HEK293T (cell line): ENCODE data around the gene CHPF2.

Experiments used
- CTCF ChIA-PET: fragments of 350-600 bp; formaldehyde crosslinking; extraction: SDS; loops from one replicate; lab custom pipeline; 2021; ENCODE audit warnings: antibody characterized with exemption, inconsistent platforms; lab: Yijun Ruan, JAX
- POLR2A ChIA-PET: fragments of 350-600 bp; formaldehyde crosslinking; extraction: SDS; loops from one replicate; lab custom pipeline; 2020; ENCODE audit warnings: antibody characterized with exemption, inconsistent platforms; lab: Yijun Ruan, JAX
- DNase-seq: peaks from one replicate; pipeline ENCODE4 v3.0.0; 2012; ENCODE audit warnings: mixed read lengths; ENCODE audit errors: extremely low spot score
- ARNT ChIP-seq: fragments of 450-650 bp; IDR thresholded peaks from 2 replicates; pipeline ENCODE4 v1.6.1; 2017; ENCODE audit warnings: mild to moderate bottlenecking
- BHLHE40 ChIP-seq: fragments of 450-650 bp; IDR thresholded peaks from 2 replicates; pipeline ENCODE4 v1.6.1; 2016; ENCODE audit warnings: mild to moderate bottlenecking, moderate library complexity, borderline replicate concordance
- CTBP1 ChIP-seq: fragments of 450-650 bp; IDR thresholded peaks from 2 replicates; pipeline ENCODE4 v1.6.1; 2016; ENCODE audit warnings: borderline replicate concordance
- ELF4 ChIP-seq: fragments of 450-650 bp; IDR thresholded peaks from 2 replicates; pipeline ENCODE4 v1.6.1; 2017; ENCODE audit warnings: antibody characterized with exemption
- FOXA1 ChIP-seq: fragments of 450-650 bp; IDR thresholded peaks from 2 replicates; pipeline ENCODE4 v1.6.1; 2016; ENCODE audit warnings: mild to moderate bottlenecking
- FOXK2 ChIP-seq: fragments of 450-650 bp; IDR thresholded peaks from 2 replicates; pipeline ENCODE4 v1.6.1; 2016; ENCODE audit warnings: mild to moderate bottlenecking
- FOXM1 ChIP-seq: fragments of 450-650 bp; IDR thresholded peaks from 2 replicates; pipeline ENCODE4 v1.6.1; 2017; ENCODE audit warnings: mild to moderate bottlenecking, borderline replicate concordance
- HDGF ChIP-seq: fragments of 450-650 bp; IDR thresholded peaks from 2 replicates; pipeline ENCODE4 v1.6.1; 2017; ENCODE audit warnings: antibody characterized with exemption, borderline replicate concordance
- L3MBTL2 ChIP-seq: fragments of 450-650 bp; conservative IDR thresholded peaks from 2 replicates; pipeline ENCODE4 v1.6.1; 2016; ENCODE audit warnings: mild to moderate bottlenecking
- LEF1 ChIP-seq: fragments of 450-650 bp; IDR thresholded peaks from 2 replicates; pipeline ENCODE4 v1.6.1; 2017; ENCODE audit warnings: mild to moderate bottlenecking, borderline replicate concordance
- NFRKB ChIP-seq: fragments of 450-650 bp; IDR thresholded peaks from 2 replicates; pipeline ENCODE4 v1.6.1; 2016; ENCODE audit warnings: mild to moderate bottlenecking, moderate library complexity
- PKNOX1 ChIP-seq: fragments of 450-650 bp; IDR thresholded peaks from 2 replicates; pipeline ENCODE4 v1.6.1; 2016
- SP1 ChIP-seq: fragments of 450-650 bp; IDR thresholded peaks from 2 replicates; pipeline ENCODE4 v1.6.1; 2017
- SUZ12 ChIP-seq: fragments of 450-650 bp; IDR thresholded peaks from 2 replicates; pipeline ENCODE4 v1.6.1; 2016; ENCODE audit warnings: mild to moderate bottlenecking
- TARDBP ChIP-seq: fragments of 450-650 bp; IDR thresholded peaks from 2 replicates; pipeline ENCODE4 v1.6.1; 2016
- ZNF384 ChIP-seq: fragments of 450-650 bp; IDR thresholded peaks from 2 replicates; pipeline ENCODE4 v1.6.1; 2016

CHPF2 gene

GRCh38 chr7:151252961-151253711 is 20.9 kb downstream of the CHPF2 start:
- CTCF ChIA-PET: interaction anchor here (0.6 to 2.0 kb wide), 2 partner anchors 9 to 19 kb away, joined by 3 to 9 read pairs; no protein-coding TSS in a partner anchor
- POLR2A ChIA-PET: interaction anchor here (1.4 to 4.4 kb wide), 7 partner anchors 11 to 173 kb away, joined by 3 to 29 read pairs (median 5); partner anchors contain the start of genes ABCF2, CHPF2 and FASTK
- no peak for DNase-seq
- TF ChIP-seq ZNF384 (no peak), SUZ12 (no peak), FOXM1 (no peak), TARDBP (no peak), LEF1 (no peak), NFRKB (no peak), SP1 (no peak), ARNT (no peak), ELF4 (no peak), L3MBTL2 (no peak), FOXA1 (no peak), CTBP1 (no peak), PKNOX1 (no peak), HDGF (no peak), FOXK2 (no peak)

GRCh38 chr7:151254316-151254715 is 22.0 kb downstream of the CHPF2 start:
- no peak for DNase-seq
- CTCF ChIA-PET: interaction anchor here (1.7 kb wide), 1 partner anchor 10 kb away, joined by 6 read pairs; no protein-coding TSS in a partner anchor
- no peak for TF ChIP-seq SUZ12
- no peak for TF ChIP-seq ELF4
- no peak for TF ChIP-seq SP1
- TF ChIP-seq FOXM1: no peak
- TF ChIP-seq ZNF384: no peak
- no peak for TF ChIP-seq PKNOX1
- TF ChIP-seq HDGF: no peak
- no peak for TF ChIP-seq TARDBP
- TF ChIP-seq CTBP1: no peak
- TF ChIP-seq NFRKB: no peak
- POLR2A ChIA-PET: interaction anchor here (2.9 kb wide), 1 partner anchor 23 kb away, joined by 8 read pairs; no protein-coding TSS in a partner anchor

- no peak for TF ChIP-seq SUZ12
- no peak for TF ChIP-seq BHLHE40
- no peak for TF ChIP-seq PKNOX1
- TF ChIP-seq CTBP1: no peak
- no peak for TF ChIP-seq ELF4
- TF ChIP-seq FOXM1: no peak
- no peak for TF ChIP-seq FOXA1
- TF ChIP-seq L3MBTL2: no peak
- POLR2A ChIA-PET: interaction anchor here (0.6 to 2.9 kb wide), 2 partner anchors 22 to 70 kb away, joined by 3 to 8 read pairs; no protein-coding TSS in a partner anchor
- no peak for DNase-seq
- CTCF ChIA-PET: interaction anchor here (1.7 kb wide), 1 partner anchor 10 kb away, joined by 6 read pairs; no protein-coding TSS in a partner anchor
Measured at GRCh38 chr7:151254851-151255250, 22.6 kb downstream of the CHPF2 start.

- CTCF ChIA-PET: interaction anchor here (1.7 kb wide), 1 partner anchor 11 kb away, joined by 6 read pairs; no protein-coding TSS in a partner anchor
- no peak for DNase-seq
- no peak for TF ChIP-seq CTBP1
- no peak for TF ChIP-seq FOXK2
- TF ChIP-seq HDGF: no peak
- TF ChIP-seq BHLHE40: no peak
- TF ChIP-seq L3MBTL2: no peak
- no peak for TF ChIP-seq ZNF384
- no peak for TF ChIP-seq ARNT
- no peak for TF ChIP-seq NFRKB
- TF ChIP-seq LEF1: no peak
- TF ChIP-seq SP1: no peak
- POLR2A ChIA-PET: interaction anchor here (0.6 to 2.9 kb wide), 3 partner anchors 9 to 70 kb away, joined by 3 to 8 read pairs (median 8); no protein-coding TSS in a partner anchor
Measured at GRCh38 chr7:151255390-151255789, 23.1 kb downstream of the CHPF2 start.

GRCh38 chr7:151256410-151257045 is 24.2 kb downstream of the CHPF2 start:
- CTCF ChIA-PET: interaction anchor here (0.6 to 2.2 kb wide), 2 partner anchors 12 to 1173 kb away, joined by 3 to 4 read pairs; no protein-coding TSS in a partner anchor
- POLR2A ChIA-PET: interaction anchor here (1.0 to 2.9 kb wide), 3 partner anchors 10 to 29 kb away, joined by 3 to 8 read pairs (median 8); partner anchors contain the start of gene ABCF2
- no peak for DNase-seq
- TF ChIP-seq FOXA1 (no peak), LEF1 (no peak), FOXM1 (no peak), TARDBP (no peak), HDGF (no peak)
